Measurements from ENCODE around the gene GMPR.

The GMPR gene

GRCh38 chr6:16306334-16306733 lies 67.9 kb downstream of the GMPR start:
- DNase-seq = no peak

- no peak for DNase-seq
Measured at GRCh38 chr6:16311763-16312162, 73.4 kb downstream of the GMPR start.

GRCh38 chr6:16313732-16314131 lies 75.3 kb downstream of the GMPR start:
- DNase-seq = no peak

- DNase-seq = no peak
Measured at GRCh38 chr6:16314296-16314695, 75.9 kb downstream of the GMPR start.

GRCh38 chr6:16316741-16317251 lies 78.4 kb downstream of the GMPR start:
- DNase-seq = peak; percentile 73

- DNase-seq = no peak
Measured at GRCh38 chr6:16318538-16318937, 80.2 kb downstream of the GMPR start.

- no peak for DNase-seq
Measured at GRCh38 chr6:16318953-16319720, 80.8 kb downstream of the GMPR start.

GRCh38 chr6:16319813-16320532 lies 81.6 kb downstream of the GMPR start:
- DNase-seq = peak; percentile 88

GRCh38 chr6:16320533-16321340 lies 82.3 kb downstream of the GMPR start:
- peak; percentile 86 for DNase-seq

- no peak for DNase-seq
Measured at GRCh38 chr6:16321341-16321710, 82.9 kb downstream of the GMPR start.

GRCh38 chr6:16321826-16322225 lies 83.4 kb downstream of the GMPR start:
- DNase-seq = no peak

GRCh38 chr6:16322666-16323312 lies 84.4 kb downstream of the GMPR start:
- peak; percentile 96 for DNase-seq

- DNase-seq = no peak
Measured at GRCh38 chr6:16324184-16324583, 85.8 kb downstream of the GMPR start.

GRCh38 chr6:16324606-16325225 lies 86.3 kb downstream of the GMPR start:
- DNase-seq = no peak

GRCh38 chr6:16326531-16326930 lies 88.1 kb downstream of the GMPR start:
- no peak for DNase-seq

- DNase-seq = no peak
Measured at GRCh38 chr6:16326971-16327776, 88.8 kb downstream of the GMPR start.

GRCh38 chr6:16327777-16328325 lies 89.5 kb downstream of the GMPR start:
- no peak for DNase-seq

- no peak for DNase-seq
Measured at GRCh38 chr6:16329233-16329632, 90.8 kb downstream of the GMPR start.

GRCh38 chr6:16331384-16332174 lies 93.2 kb downstream of the GMPR start:
- peak; percentile 63 for DNase-seq

- DNase-seq = peak; percentile 74
Measured at GRCh38 chr6:16332175-16332542, 93.8 kb downstream of the GMPR start.
